GM21381 (cell line): ENCODE data around the gene VWA8.

Experiments used
- ATAC-seq: cut with Tn5 transposase; IDR thresholded peaks from one replicate; pipeline ENCODE4 v1.9.1; 2021; ENCODE audit warnings: mild to moderate bottlenecking, moderate library complexity; ENCODE audit not compliant: unreplicated experiment

VWA8 gene

DNA sequence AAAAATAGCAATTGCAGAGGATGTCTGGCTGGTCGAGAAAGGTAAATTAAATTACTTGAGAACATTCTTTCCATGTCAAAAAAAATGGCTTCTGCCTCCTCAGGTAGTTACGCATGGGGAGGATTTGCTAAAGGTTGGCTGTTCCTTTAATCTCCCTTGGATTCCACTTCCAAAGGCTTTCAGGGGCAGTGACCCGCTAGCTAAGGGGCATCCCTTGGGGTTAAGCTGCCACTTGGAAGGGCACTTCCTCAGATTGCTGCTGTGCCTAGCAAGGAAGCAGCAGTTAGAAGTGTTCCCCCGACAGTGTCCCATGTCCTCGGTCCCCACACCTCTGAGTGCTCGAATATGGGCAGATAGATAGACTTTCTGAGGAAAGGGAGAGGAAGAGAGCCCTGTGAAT is 395.1 kb downstream of the VWA8 start:
- ATAC-seq: no peak

DNA sequence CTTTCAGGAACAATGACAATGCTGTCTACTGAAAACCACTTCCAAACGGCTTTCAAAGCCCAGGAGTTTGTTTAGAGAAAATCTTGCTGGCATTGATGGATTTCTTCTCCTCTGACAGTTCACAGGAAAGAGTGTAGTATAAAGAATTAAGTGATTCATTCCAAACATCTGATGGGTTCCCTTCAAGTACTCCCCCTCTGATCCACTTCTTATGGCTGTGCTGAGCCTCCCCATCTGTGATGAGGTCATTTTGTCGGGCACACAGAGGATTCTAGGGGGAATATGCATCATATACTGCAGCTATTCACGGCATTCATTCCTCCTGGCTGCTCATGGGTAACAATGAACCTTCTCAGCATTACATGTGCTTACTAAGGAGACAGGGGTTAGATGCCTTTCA is 395.7 kb downstream of the VWA8 start:
- ATAC-seq: no peak

DNA sequence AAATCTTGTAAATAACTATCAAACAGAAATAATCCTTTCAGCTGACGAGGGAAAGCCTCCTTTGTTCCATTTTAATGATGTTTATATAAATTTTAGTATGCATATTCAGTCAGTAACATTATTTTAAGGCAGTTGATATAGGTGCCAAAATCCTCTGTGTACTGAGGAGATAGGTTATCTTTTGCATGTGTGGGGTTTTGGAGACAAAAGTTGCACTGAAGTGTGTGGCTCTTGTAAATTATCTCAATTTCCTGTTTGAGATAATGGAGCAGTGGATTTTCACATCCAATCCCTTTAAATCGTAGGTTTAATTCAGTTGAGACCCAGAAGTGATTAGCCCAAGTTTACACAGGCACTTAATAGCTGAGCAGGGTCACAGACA is 396.9 kb downstream of the VWA8 start:
- ATAC-seq: no peak

GRCh38 chr13:41563341-41563983 is 397.4 kb downstream of the VWA8 start:
- ATAC-seq: no peak

- ATAC-seq: no peak
Observed at GRCh38 chr13:41562541-41563178, 398.2 kb downstream of the VWA8 start.

GRCh38 chr13:41562083-41562482 is 398.8 kb downstream of the VWA8 start:
- no peak for ATAC-seq

GRCh38 chr13:41561170-41561569 is 399.7 kb downstream of the VWA8 start:
- no peak for ATAC-seq

- no peak for ATAC-seq
Observed at GRCh38 chr13:41558781-41559560, 401.9 kb downstream of the VWA8 start.

DNA sequence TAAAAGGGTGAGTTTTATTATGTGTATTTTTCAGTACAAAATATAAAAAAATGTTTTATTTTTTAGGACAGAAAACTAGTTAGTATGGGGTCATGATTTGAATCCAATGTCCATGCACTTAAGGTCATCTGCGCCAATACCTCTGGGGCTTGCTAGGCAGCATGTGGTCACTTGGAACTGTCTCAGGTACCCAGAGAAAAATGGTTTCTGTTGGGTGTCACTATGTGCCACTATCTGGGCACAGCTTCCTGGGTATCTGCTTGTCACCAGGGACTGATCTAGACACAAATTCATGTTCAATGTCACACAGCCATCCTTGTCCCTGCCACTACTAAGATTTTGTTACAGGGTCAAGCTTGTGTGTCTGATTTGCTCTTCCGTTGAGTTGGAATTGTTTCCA is 403.2 kb downstream of the VWA8 start:
- no peak for ATAC-seq

GRCh38 chr13:41554626-41555386 is 406.1 kb downstream of the VWA8 start:
- ATAC-seq: peak; percentile 98

- no peak for ATAC-seq
Observed at GRCh38 chr13:41554180-41554579, 406.7 kb downstream of the VWA8 start.

- no peak for ATAC-seq
Observed at GRCh38 chr13:41552031-41552430, 408.9 kb downstream of the VWA8 start.

DNA sequence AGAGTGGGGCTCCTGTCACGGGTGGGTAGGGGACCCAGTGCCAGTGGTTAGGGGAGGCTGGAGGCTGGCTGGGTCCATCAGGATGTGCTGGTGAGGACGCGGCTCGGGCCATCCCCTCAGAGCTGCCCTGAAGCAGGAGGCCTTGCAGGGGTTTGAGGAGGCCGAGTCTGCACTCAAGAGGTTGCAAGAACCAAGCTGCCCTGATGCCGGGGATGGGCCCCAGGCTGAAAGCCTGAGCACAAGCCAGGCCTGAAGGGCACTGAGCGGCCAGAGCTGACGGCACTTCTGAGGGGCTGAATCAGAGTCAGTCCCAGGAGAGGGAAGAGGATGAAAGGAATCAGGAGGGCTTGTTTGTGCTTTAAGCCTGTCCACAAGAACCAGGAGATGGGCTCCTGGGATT is 410.6 kb downstream of the VWA8 start:
- no peak for ATAC-seq

GRCh38 chr13:41549491-41549890 is 411.4 kb downstream of the VWA8 start:
- no peak for ATAC-seq

DNA sequence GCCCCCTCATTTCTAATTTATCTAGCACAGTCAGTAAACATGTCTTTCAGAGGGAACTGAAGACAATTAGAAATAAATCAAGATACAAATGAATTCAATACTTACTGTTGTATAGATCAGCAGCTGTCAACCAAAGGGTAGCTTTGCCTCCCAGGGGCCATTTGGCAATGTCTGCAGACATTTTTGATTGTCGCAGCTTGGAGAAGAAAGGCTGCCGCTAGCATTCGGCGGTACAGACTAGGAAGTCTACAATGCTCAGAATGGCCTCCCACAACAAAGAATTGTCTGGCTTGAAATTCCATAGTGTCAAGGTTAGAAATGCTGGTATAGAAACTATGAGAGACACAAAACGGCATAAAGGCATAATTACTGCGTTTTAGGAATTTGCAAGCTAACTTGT is 412.0 kb downstream of the VWA8 start:
- ATAC-seq: no peak

GRCh38 chr13:41548031-41548430 is 412.9 kb downstream of the VWA8 start:
- no peak for ATAC-seq

DNA sequence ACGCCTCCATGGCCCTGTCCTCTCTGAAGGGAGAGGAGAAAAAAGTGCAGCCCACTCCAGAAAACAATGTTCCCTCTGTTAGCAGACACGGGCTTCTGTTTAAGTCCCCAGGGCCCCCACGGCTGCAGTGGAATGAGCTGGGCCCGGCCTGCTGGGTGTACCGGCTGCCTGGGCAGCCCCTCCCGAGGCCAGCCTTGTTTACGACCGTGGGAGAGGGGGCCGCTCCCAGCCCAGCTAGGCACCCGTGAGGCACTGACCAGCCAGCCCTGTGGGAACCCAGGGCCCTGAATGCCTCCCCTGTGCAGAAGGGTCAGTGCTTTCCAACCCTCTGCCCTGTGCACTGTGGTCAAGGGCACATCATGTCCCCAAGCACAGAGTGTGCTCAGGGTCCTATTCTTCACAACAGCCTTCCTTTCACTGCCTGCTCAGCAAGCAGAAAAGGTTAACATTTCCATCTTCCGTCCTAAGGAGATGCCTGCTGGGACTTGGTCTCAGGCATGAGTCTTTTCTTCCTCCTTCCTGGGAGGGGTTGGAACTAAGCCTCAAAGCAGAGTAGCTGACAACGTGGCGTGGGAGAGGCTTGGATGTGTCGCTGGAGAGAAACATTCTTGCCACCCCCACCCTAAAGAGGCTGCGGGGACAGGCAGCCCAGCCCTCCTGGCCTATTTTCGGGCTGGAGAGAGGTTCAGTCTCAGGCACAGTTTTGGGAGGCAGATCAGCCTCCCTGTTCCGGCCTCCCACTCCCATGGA is 413.5 kb downstream of the VWA8 start:
- ATAC-seq: no peak

DNA sequence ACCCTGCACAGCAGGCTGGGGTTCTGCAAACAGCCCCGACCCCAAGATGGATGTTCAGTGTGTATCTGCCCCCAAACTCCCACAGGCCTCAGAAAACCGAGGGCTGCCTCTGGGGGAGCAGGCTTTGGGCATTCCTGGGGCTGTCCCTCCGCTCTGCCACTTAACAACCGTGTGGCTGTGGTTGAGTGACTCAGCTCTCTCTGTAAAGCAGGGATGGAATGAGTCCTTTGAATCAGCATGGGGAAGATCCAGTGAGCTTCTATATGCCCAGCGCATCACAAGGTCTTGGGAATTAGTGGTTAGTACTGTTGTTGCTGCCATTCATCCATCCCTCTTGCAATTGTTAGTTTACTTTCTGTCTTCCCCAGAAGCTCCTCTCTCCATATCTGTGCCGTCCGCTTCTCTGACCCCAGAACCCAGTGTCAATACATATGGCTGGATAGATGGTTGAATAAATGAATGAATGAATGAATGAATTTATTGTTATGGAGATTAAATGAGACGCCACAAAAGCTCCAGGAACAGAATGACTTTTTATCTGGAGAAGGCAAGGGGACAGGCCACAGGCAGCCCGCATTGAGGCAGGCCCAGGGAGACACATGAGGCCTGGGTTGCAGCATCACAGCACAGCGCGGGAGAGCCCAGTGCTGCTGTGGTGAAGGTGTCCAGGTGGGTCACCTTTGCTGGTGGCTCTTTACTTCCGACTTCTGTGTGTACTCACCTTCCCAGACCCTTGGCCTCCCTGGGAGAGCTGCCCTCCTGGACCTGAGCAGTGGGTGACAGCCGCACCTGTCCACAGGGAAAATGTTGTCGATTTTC is 414.3 kb downstream of the VWA8 start:
- ATAC-seq: no peak

- ATAC-seq: no peak
Observed at GRCh38 chr13:41545432-41545707, 415.5 kb downstream of the VWA8 start.

DNA sequence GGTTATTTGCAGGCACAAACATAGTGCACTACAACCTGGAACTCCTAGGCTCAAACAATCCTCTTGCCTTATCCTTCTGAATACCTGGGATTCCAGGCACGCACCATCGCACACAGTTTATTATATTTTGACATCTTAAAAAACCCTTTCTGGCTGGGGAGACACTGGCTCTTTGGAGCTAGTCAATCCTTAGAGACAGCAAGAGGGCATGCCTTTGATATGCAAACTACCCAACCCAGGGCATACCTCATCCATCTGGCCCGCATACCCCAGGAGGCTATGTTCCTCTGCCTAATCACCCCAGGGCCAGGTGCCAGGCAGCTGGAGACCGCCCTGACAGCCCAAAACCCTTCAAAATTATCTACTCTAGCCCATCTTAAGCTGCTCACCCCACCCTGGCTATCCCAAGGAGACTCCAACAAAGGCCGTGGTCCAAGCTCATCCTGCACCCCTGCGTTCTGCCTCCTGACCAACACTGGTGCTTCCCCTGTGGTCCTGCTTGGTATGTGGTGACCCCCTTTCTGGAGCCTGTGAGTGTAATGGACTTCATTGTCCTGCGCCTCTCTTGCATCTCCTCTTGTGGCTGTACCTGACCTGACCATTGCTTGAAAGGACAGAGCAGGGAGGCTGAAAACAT is 417.1 kb downstream of the VWA8 start:
- no peak for ATAC-seq
